Measurements from ENCODE around the gene PPL.

Gene PPL

GRCh38 chr16:4868026-4868425 lies 68.9 kb downstream of the PPL start:
- Histone ChIP-seq H3K4me3 (ENCODE audit: low read length) (no peak overlapping the region), H3K27ac (ENCODE audit: low read depth, low read length) (no peak overlapping the region), H3K4me1 (ENCODE audit: control insufficient read depth, insufficient read depth, low read length) (no peaks in the 10 kb centered on the region), H3K36me3 (ENCODE audit: control insufficient read depth, insufficient read depth, low read length) (peaks cover 9% of the 10 kb centered on the region), H3K27me3 (ENCODE audit: control insufficient read depth, insufficient read depth, low read length) (no peaks in the 10 kb centered on the region), H3K9ac (ENCODE audit: low read length) (no peak overlapping the region)

DNA sequence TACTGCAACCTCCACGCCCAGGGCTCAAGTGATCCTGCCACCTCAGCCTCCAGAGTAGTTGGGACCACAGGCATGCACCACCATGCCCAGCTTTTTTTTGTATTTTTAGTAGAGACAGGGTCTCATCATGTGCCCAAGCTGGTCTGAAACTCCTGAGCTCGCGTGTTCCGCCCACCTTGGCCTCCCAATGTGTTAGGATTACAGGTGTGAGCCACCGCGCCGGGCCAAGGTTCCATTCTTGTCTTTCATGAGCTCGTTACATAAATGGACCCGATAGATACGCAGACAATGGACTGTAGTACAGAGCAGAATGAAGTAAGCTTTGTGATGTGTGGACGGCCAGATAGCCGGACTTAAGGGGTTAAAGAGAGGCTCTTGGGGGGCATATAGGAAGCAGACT lies 70.4 kb downstream of the PPL start:
- Histone ChIP-seq H3K4me1 (ENCODE audit: control insufficient read depth, insufficient read depth, low read length) (no peaks in the 10 kb centered on the region), H3K9ac (ENCODE audit: low read length) (no peak overlapping the region), H3K4me3 (ENCODE audit: low read length) (no peak overlapping the region), H3K27ac (ENCODE audit: low read depth, low read length) (no peak overlapping the region), H3K27me3 (ENCODE audit: control insufficient read depth, insufficient read depth, low read length) (no peaks in the 10 kb centered on the region), H3K36me3 (ENCODE audit: control insufficient read depth, insufficient read depth, low read length) (peaks cover 4% of the 10 kb centered on the region)

DNA sequence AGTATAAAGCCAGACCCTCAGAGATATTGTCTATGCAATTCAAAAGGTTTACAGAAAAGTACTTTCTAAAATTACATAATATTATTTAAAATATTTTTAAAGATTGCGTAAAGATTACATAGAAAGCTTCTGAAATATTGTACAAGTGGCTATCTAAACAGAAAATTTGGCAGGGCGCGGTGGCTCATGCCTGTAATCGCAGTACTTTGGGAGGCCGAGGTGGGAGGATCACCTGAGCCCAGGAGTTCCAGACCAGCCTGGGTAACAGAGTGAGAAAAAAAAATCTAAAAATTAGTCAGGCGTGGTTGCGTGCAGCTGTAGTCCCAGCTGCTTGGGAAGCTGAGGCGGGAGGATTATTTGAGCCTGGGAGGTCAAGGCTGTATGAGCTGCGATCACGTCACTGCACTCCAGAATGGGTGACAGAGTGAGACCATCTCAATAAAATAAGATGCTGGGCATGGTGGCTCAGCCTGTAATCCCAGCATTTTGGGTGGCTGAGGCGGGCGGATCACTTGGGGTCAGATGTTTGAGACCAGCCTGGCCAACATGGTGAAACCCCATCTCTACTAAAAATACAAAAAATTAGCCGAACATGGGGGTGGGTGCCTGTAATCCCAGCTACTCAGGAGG lies 71.6 kb downstream of the PPL start:
- peaks cover 11% of the 10 kb centered on the region for H3K36me3 ChIP-seq (ENCODE audit: control insufficient read depth, insufficient read depth, low read length)
- H3K9ac ChIP-seq (ENCODE audit: low read length) = no peak overlapping the region
- H3K27ac ChIP-seq (ENCODE audit: low read depth, low read length) = no peak overlapping the region
- no peak overlapping the region for H3K4me3 ChIP-seq (ENCODE audit: low read length)
- no peaks in the 10 kb centered on the region for H3K4me1 ChIP-seq (ENCODE audit: control insufficient read depth, insufficient read depth, low read length)
- H3K27me3 ChIP-seq (ENCODE audit: control insufficient read depth, insufficient read depth, low read length) = no peaks in the 10 kb centered on the region

- H3K27me3 ChIP-seq (ENCODE audit: control insufficient read depth, insufficient read depth, low read length) = no peaks in the 10 kb centered on the region
- H3K27ac ChIP-seq (ENCODE audit: low read depth, low read length) = no peak overlapping the region
- no peak overlapping the region for H3K9ac ChIP-seq (ENCODE audit: low read length)
- peaks cover 17% of the 10 kb centered on the region for H3K36me3 ChIP-seq (ENCODE audit: control insufficient read depth, insufficient read depth, low read length)
- H3K4me1 ChIP-seq (ENCODE audit: control insufficient read depth, insufficient read depth, low read length) = no peaks in the 10 kb centered on the region
- H3K4me3 ChIP-seq (ENCODE audit: low read length) = no peak overlapping the region
Observed at GRCh38 chr16:4864728-4865127, 72.2 kb downstream of the PPL start.

- no peaks in the 10 kb centered on the region for H3K4me1 ChIP-seq (ENCODE audit: control insufficient read depth, insufficient read depth, low read length)
- no peaks in the 10 kb centered on the region for H3K27me3 ChIP-seq (ENCODE audit: control insufficient read depth, insufficient read depth, low read length)
- peaks cover 31% of the 10 kb centered on the region for H3K36me3 ChIP-seq (ENCODE audit: control insufficient read depth, insufficient read depth, low read length)
- H3K27ac ChIP-seq (ENCODE audit: low read depth, low read length) = no peak overlapping the region
- no peak overlapping the region for H3K4me3 ChIP-seq (ENCODE audit: low read length)
- no peak overlapping the region for H3K9ac ChIP-seq (ENCODE audit: low read length)
Observed at GRCh38 chr16:4862639-4863038, 74.3 kb downstream of the PPL start.

- H3K27ac ChIP-seq (ENCODE audit: low read depth, low read length) = no peak overlapping the region
- H3K36me3 ChIP-seq (ENCODE audit: control insufficient read depth, insufficient read depth, low read length) = peaks cover 39% of the 10 kb centered on the region
- H3K4me1 ChIP-seq (ENCODE audit: control insufficient read depth, insufficient read depth, low read length) = no peaks in the 10 kb centered on the region
- no peak overlapping the region for H3K4me3 ChIP-seq (ENCODE audit: low read length)
- no peaks in the 10 kb centered on the region for H3K27me3 ChIP-seq (ENCODE audit: control insufficient read depth, insufficient read depth, low read length)
- no peak overlapping the region for H3K9ac ChIP-seq (ENCODE audit: low read length)
Observed at GRCh38 chr16:4860727-4861342, 76.1 kb downstream of the PPL start.

DNA sequence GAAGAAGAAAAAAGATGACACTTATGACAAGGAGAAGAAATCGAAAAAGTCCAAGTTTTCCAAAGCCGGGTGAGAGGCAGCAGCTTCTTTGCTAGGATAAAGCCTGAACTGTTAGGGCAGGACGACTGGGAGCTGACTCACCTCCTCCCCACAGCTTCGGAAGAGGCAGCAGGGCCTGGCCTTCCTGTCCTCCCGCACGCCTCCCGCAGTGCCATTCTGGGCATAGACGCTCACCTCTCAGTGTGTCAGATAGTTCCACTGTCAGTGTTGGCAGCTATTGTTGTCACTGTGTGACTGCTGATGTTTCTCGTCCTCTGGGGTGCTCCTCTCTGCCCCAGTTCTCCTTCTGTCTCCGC lies 77.1 kb downstream of the PPL start:
- H3K4me1 ChIP-seq (ENCODE audit: control insufficient read depth, insufficient read depth, low read length) = no peaks in the 10 kb centered on the region
- H3K36me3 ChIP-seq (ENCODE audit: control insufficient read depth, insufficient read depth, low read length) = peaks cover 41% of the 10 kb centered on the region
- no peak overlapping the region for H3K4me3 ChIP-seq (ENCODE audit: low read length)
- H3K27ac ChIP-seq (ENCODE audit: low read depth, low read length) = no peak overlapping the region
- no peak overlapping the region for H3K9ac ChIP-seq (ENCODE audit: low read length)
- no peaks in the 10 kb centered on the region for H3K27me3 ChIP-seq (ENCODE audit: control insufficient read depth, insufficient read depth, low read length)

- Histone ChIP-seq H3K9ac (ENCODE audit: low read length) (no peak overlapping the region), H3K36me3 (ENCODE audit: control insufficient read depth, insufficient read depth, low read length) (peaks cover 43% of the 10 kb centered on the region), H3K4me3 (ENCODE audit: low read length) (no peak overlapping the region), H3K27me3 (ENCODE audit: control insufficient read depth, insufficient read depth, low read length) (no peaks in the 10 kb centered on the region), H3K27ac (ENCODE audit: low read depth, low read length) (no peak overlapping the region), H3K4me1 (ENCODE audit: control insufficient read depth, insufficient read depth, low read length) (no peaks in the 10 kb centered on the region)
Observed at GRCh38 chr16:4859190-4859899, 77.6 kb downstream of the PPL start.

DNA sequence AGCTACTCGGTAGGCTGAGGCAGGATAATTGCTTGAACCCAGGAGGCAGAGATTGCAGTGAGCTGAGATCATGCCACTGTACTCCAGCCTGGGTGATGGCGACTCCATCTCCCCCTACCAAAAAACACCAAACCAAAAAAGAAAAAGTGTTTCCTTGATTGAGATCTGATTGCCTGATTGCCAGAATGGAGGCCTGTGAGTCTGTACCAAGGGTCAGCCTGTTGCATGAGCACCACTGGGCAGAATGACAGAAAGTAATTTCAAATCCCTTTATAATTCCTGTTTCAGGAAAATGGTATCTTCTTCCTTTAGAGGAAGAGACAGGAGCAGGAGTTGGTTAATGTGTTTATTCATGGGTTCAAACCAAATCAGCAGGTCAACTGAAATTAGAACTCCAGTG lies 81.1 kb downstream of the PPL start:
- Histone ChIP-seq H3K27me3 (ENCODE audit: control insufficient read depth, insufficient read depth, low read length) (no peaks in the 10 kb centered on the region), H3K4me1 (ENCODE audit: control insufficient read depth, insufficient read depth, low read length) (no peaks in the 10 kb centered on the region), H3K9ac (ENCODE audit: low read length) (no peak overlapping the region), H3K4me3 (ENCODE audit: low read length) (no peak overlapping the region), H3K27ac (ENCODE audit: low read depth, low read length) (no peak overlapping the region), H3K36me3 (ENCODE audit: control insufficient read depth, insufficient read depth, low read length) (peaks cover 37% of the 10 kb centered on the region)

DNA sequence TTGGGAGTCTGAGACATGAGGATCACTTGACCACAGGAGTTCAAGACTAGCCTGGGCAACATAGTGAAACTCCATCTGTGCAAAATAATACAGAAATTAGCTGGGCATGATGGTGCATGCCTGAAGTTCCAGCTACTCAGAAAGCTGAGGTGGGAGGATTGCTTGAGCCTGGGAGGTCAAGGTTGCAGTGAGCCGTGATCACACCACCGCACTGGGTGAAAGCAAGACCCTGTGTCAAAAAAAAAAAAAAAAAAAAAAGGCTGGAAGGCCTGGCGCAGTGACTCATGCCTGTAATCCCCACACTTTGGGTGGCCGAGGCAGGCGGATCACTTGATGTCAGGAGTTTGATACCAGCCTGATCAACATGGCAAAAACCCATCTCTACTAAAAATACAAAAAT lies 81.6 kb downstream of the PPL start:
- H3K4me3 ChIP-seq (ENCODE audit: low read length) = no peak overlapping the region
- H3K4me1 ChIP-seq (ENCODE audit: control insufficient read depth, insufficient read depth, low read length) = no peaks in the 10 kb centered on the region
- H3K27me3 ChIP-seq (ENCODE audit: control insufficient read depth, insufficient read depth, low read length) = no peaks in the 10 kb centered on the region
- H3K9ac ChIP-seq (ENCODE audit: low read length) = no peak overlapping the region
- H3K36me3 ChIP-seq (ENCODE audit: control insufficient read depth, insufficient read depth, low read length) = peaks cover 33% of the 10 kb centered on the region
- H3K27ac ChIP-seq (ENCODE audit: low read depth, low read length) = no peak overlapping the region

DNA sequence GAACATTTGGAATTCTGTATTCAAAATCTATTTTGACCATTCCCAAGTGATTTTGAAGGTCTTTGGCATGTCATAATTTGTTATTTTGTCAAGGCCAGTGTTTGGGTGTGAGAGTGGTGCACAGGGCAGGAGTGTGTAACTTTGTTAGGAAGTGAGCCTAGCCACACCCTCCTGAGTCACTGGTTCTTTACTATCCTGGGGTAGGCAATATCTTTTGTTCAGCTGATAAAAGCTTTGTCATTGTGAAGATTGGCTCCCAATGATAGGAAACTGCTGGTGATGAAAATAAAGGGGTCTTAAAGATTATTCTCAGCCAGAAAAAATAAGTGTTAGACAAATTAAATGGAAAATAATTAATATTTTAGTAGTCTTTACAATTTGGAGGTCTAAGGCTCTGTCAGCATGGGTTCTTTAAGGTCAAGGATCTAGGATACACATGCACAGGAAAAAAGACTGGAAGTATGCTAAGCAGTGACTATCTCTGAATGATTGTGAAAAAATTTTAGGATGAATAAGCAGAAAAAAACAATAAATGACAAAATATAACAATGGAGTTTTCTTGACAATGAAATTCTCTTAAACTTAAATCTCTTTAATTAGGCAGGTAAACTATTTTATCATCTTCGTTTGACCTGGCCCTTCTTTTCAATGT lies 84.6 kb downstream of the PPL start:
- no peak overlapping the region for H3K9ac ChIP-seq (ENCODE audit: low read length)
- no peak overlapping the region for H3K27ac ChIP-seq (ENCODE audit: low read depth, low read length)
- peaks cover 2% of the 10 kb centered on the region for H3K4me1 ChIP-seq (ENCODE audit: control insufficient read depth, insufficient read depth, low read length)
- no peak overlapping the region for H3K4me3 ChIP-seq (ENCODE audit: low read length)
- peaks cover 12% of the 10 kb centered on the region for H3K36me3 ChIP-seq (ENCODE audit: control insufficient read depth, insufficient read depth, low read length)
- H3K27me3 ChIP-seq (ENCODE audit: control insufficient read depth, insufficient read depth, low read length) = no peaks in the 10 kb centered on the region

DNA sequence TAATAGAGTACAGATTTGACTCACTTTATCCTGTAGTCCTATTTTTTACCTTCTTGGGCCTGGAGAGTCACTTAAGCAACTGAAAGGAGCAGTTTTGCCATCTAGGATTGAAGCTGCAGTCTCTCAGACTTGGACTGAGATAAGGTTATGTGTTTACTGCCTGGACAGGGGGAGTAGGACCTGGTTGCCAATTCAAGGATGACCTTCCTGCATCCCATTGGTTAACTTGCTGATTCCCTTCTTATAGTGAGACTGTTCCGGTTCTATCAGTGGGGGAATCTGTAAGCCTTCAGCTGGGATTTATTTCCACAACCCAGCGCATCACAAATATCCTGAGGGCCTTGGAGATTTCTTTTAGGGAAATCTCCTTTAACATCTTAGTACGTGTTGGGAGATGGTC lies 86.7 kb downstream of the PPL start:
- H3K27ac ChIP-seq (ENCODE audit: low read depth, low read length) = no peak overlapping the region
- peaks cover 3% of the 10 kb centered on the region for H3K36me3 ChIP-seq (ENCODE audit: control insufficient read depth, insufficient read depth, low read length)
- H3K4me3 ChIP-seq (ENCODE audit: low read length) = no peak overlapping the region
- no peak overlapping the region for H3K9ac ChIP-seq (ENCODE audit: low read length)
- no peaks in the 10 kb centered on the region for H3K27me3 ChIP-seq (ENCODE audit: control insufficient read depth, insufficient read depth, low read length)
- peaks cover 13% of the 10 kb centered on the region for H3K4me1 ChIP-seq (ENCODE audit: control insufficient read depth, insufficient read depth, low read length)

Measured in rectal smooth muscle tissue (tissue), 1 donor.